Testis (tissue), 3 donors: ENCODE results near the gene RAPGEF5. TPM values are rescaled to one million over a fixed set of nuclear protein-coding genes. Genes with fewer than 3 reads are reported as not detected.

Source experiments
- DNase-seq: peaks from one replicate; pipeline ENCODE4 v3.0.0-alpha.2; 2019
- H3K27ac ChIP-seq, 2 donors: fragments of 200-600 bp; sonication (generic); one replicate each; pipeline ENCODE4 v1.5.1; 2019
- H3K27me3 ChIP-seq: fragments of 200-600 bp; sonication (generic); one replicate; pipeline ENCODE4 v1.5.1; 2019
- H3K36me3 ChIP-seq: fragments of 200-600 bp; sonication (generic); one replicate; pipeline ENCODE4 v1.5.1; 2017; ENCODE audit warnings: low read depth; ENCODE audit errors: missing control alignments
- H3K4me1 ChIP-seq: fragments of 200-600 bp; sonication (generic); one replicate; pipeline ENCODE4 v1.5.1; 2019
- H3K4me3 ChIP-seq, 2 donors: fragments of 200-600 bp; sonication (generic); one replicate each; pipeline ENCODE4 v1.5.1; 2017 to 2019
- H3K9me3 ChIP-seq: fragments of 200-600 bp; sonication (generic); one replicate; pipeline ENCODE4 v1.5.1; 2017
- CTCF ChIP-seq, 3 experiments: fragments of 450-650 bp in 2 of 3; fragments of 200-600 bp in 1 of 3; sonication (generic) in 1 of 3; IDR thresholded peaks; one replicate each; pipeline ENCODE4 v1.5.1; 2016 to 2019; ENCODE audit warnings: antibody characterized with exemption in 3 of 3, mild to moderate bottlenecking in 2 of 3, moderate library complexity in 1 of 3
- POLR2A ChIP-seq: fragments of 450-650 bp; IDR thresholded peaks from one replicate; pipeline ENCODE4 v1.6.1; 2017; ENCODE audit warnings: antibody characterized with exemption, mild to moderate bottlenecking, moderate library complexity
- WGBS, 2 donors: methylation state at CpG; one replicate each; pipeline ENCODE4 v1.1.5; 2018; 5-methylcytosine and 5-hydroxymethylcytosine counted together
- intact Hi-C: fragments of 100-400 bp; cut with DNase I; formaldehyde crosslinking; loops from one replicate; pipeline ENCODE4 v1.15.1; 2023; ENCODE audit warnings: low total_unique reads
- polyA plus RNA-seq: library from polyadenylated mRNA; stranded (reverse); fragments of 350-450 nt; fragmentation: Illumina TruSeq; extraction: RNeasy Lipid Tissue Mini Kit (QIAGEN cat#74804); gene quantifications from one replicate; pipeline ENCODE4 v1.2.3, GENCODE V29; 2014; ENCODE audit warnings: low read depth, low replicate concordance; ENCODE audit not compliant: insufficient read depth
- total RNA-seq, 2 donors: library from RNA; depleted of rRNA; stranded (reverse); fragments of >200 nt; gene quantifications; one replicate each; pipeline ENCODE4 v1.2.3, GENCODE V29; 2016

The RAPGEF5 gene
- total and polyA plus RNA-seq, 3 donors from 2014 or later = 16.8 to 67.5 (median 63.8) TPM

GRCh38 chr7:22173685-22174573 is 183.0 kb downstream of the RAPGEF5 start:
- Histone ChIP-seq H3K9me3 (no peaks in the 10 kb centered on the region), H3K4me3 (no peak overlapping the region), H3K36me3 (no peaks in the 10 kb centered on the region), H3K27ac (no peak overlapping the region), H3K27me3 (no peaks in the 10 kb centered on the region), H3K4me1 (no peaks in the 10 kb centered on the region)
- no peak for DNase-seq
- TF ChIP-seq CTCF (IDR thresholded peaks at IDR 0.05) = no peak
- TF ChIP-seq POLR2A = no peak
- intact Hi-C loops = no loop called here
- 87 to 89% methylated on average over 7 of the region's 7 CpGs for WGBS, 2 donors

- intact Hi-C loops = no loop called here
- WGBS, 2 donors = 83 to 92% methylated on average over 1 of the region's 1 CpG
- H3K4me3 ChIP-seq = no peak overlapping the region
- H3K36me3 ChIP-seq = no peaks in the 10 kb centered on the region
- H3K27me3 ChIP-seq = no peaks in the 10 kb centered on the region
- no peak overlapping the region for H3K27ac ChIP-seq
- no peaks in the 10 kb centered on the region for H3K9me3 ChIP-seq
- TF ChIP-seq CTCF (IDR thresholded peaks at IDR 0.05) (no peak), POLR2A (no peak)
- H3K4me1 ChIP-seq = no peaks in the 10 kb centered on the region
- DNase-seq = no peak
Observed at GRCh38 chr7:22168129-22168634, 188.8 kb downstream of the RAPGEF5 start.

GRCh38 chr7:22167482-22167881 is 189.5 kb downstream of the RAPGEF5 start:
- Histone ChIP-seq H3K4me3 (no peak overlapping the region), H3K27me3 (no peaks in the 10 kb centered on the region), H3K27ac (no peak overlapping the region), H3K36me3 (no peaks in the 10 kb centered on the region), H3K4me1 (no peaks in the 10 kb centered on the region), H3K9me3 (no peaks in the 10 kb centered on the region)
- no peak for DNase-seq
- WGBS, 2 donors = 88 to 89% methylated on average over 1 of the region's 1 CpG
- intact Hi-C loops = no loop called here
- no peak for TF ChIP-seq CTCF (IDR thresholded peaks at IDR 0.05)
- no peak for TF ChIP-seq POLR2A

- no peak for DNase-seq
- 60 to 67% methylated on average over 2 of the region's 2 CpGs for WGBS, 2 donors
Observed at GRCh38 chr7:22166928-22167327, 190.0 kb downstream of the RAPGEF5 start.

More at GRCh38 chr7:22166928-22167327, 190.0 kb downstream of the RAPGEF5 start:
- Histone ChIP-seq H3K4me1 (no peaks in the 10 kb centered on the region), H3K36me3 (no peaks in the 10 kb centered on the region), H3K9me3 (no peaks in the 10 kb centered on the region), H3K27ac (no peak overlapping the region), H3K4me3 (no peak overlapping the region), H3K27me3 (no peaks in the 10 kb centered on the region)
- no peak for TF ChIP-seq CTCF (IDR thresholded peaks at IDR 0.05)
- no peak for TF ChIP-seq POLR2A
- intact Hi-C loops = no loop called here
